C4-2B (cell line): Measurements from ENCODE around the gene LIPC.

Experiments
- ZFX ChIP-seq: fragments of 450-650 bp; IDR thresholded peaks from 2 replicates; pipeline ENCODE4 v1.6.1; 2017
- TF ChIP-seq, protein P1 (sequence below): fragments of 450-650 bp; conservative IDR thresholded peaks from 2 replicates; pipeline ENCODE4 v1.5.1; 2017; ENCODE audit warnings: mild to moderate bottlenecking

DNA sequence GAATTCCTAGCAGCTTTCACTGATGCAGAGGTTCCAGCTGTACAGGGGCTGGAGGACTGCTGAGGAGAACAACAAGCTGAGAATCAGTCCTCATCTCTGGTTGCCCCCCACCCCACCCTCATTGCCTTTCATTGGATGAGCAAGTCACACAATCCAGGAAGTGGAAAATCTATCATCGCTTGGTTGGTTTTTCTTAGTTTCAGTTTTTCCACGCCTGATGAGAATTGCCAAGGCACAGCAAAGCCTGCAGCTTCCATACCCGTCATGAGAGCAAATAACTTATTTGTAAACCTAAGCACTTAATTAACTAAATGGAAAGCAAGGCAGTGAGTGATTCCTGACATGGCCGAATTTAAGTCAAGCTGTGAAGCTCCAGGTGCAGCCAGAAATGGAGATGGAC is 21.4 kb upstream of the LIPC start:
- TF ChIP-seq, protein P1, sequence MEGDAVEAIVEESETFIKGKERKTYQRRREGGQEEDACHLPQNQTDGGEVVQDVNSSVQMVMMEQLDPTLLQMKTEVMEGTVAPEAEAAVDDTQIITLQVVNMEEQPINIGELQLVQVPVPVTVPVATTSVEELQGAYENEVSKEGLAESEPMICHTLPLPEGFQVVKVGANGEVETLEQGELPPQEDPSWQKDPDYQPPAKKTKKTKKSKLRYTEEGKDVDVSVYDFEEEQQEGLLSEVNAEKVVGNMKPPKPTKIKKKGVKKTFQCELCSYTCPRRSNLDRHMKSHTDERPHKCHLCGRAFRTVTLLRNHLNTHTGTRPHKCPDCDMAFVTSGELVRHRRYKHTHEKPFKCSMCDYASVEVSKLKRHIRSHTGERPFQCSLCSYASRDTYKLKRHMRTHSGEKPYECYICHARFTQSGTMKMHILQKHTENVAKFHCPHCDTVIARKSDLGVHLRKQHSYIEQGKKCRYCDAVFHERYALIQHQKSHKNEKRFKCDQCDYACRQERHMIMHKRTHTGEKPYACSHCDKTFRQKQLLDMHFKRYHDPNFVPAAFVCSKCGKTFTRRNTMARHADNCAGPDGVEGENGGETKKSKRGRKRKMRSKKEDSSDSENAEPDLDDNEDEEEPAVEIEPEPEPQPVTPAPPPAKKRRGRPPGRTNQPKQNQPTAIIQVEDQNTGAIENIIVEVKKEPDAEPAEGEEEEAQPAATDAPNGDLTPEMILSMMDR, result no peak
- no peak for TF ChIP-seq ZFX
